ENCODE data around the gene LDB3. TPM values are rescaled to one million over a fixed set of nuclear protein-coding genes. Genes with fewer than 3 reads are reported as not detected.

LDB3 gene
- total RNA-seq, 2 experiments from 2014 or later = 0.05 to 0.08 TPM

DNA sequence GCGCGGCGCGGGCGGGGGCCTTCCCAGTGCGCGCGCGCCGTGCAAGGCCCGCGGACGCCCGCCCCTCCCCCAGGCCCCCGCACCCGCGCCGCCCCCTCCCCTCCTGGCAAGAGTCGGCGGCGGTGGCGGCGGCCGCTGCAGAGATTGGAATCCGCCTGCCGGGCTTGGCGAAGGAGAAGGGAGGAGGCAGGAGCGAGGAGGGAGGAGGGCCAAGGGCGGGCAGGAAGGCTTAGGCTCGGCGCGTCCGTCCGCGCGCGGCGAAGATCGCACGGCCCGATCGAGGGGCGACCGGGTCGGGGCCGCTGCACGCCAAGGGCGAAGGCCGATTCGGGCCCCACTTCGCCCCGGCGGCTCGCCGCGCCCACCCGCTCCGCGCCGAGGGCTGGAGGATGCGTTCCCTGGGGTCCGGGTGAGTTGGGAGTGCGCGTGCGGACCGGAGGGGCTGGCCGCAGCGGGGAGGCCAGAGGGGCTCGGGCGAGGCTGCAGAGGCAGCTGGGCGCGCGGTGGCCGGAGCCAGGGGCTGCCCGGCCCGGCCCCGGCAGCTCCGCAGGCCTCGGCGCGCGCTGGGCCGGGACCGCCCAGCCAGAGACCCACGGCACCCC is 88.3 kb downstream of the LDB3 start, which contains the start of gene BMPR1A:
Gene BMPR1A (plus strand): TSS at position 109 of the 602 bp plus-strand sequence. CDS start 119,400 bp downstream, outside the sequence.
- peaks cover 0 to 6% of the 10 kb centered on the region in 2 experiments for H3K27me3 ChIP-seq (ENCODE audit: control insufficient read depth in 1 of 2, insufficient read depth in 2 of 2, low read length in 2 of 2)

DNA sequence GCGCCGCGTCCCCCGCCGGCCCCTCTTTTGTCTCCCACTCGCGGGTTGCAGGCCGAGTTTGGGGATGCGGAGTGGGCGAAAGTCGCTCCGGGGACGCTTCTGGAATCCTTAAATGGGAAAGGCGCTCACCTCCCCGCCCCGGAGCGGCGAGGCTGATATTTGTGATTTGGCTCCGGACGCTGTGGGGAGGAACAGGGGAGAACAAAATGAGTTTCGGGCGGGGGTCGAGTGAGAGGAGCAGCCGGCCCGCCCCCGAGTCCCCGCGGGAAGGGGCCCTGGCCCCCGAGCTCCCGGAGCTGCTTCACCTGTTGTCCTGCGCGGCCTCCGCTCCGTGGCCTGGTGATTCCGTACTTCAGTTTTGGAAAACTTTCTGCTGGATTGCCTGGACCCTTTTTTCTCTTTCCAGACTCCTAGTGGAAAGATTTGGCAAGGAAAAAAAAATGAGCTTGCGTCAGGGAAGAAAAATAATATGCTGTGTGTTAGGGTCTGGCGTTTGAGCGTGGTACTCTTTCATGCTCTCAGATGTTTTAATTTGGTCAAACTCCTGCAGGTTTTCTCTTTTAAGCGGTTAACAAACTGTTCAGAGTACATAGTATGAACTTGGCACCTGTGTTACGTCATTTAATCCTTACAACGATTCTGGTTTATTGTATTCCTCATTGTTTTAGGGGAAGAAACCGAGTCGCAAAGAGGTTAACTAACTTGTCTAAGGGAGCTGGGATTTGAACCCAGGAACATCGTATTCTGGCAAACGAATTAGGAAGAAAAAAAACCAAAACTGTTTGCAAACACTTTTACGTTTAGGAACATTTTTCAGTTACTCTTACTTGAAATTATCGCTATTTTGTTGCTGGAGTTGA is 89.0 kb downstream of the LDB3 start:
- Mint-ChIP-seq H3K4me3 (peak overlapping the region; percentile 95), H3K4me1 (ENCODE audit: low read depth) (peaks cover 37% of the 10 kb centered on the region), H3K27me3 (peaks cover 43% of the 10 kb centered on the region), H3K36me3 (ENCODE audit: low read depth) (peaks cover 11% of the 10 kb centered on the region), H3K9me3 (no peaks in the 10 kb centered on the region), H3K27ac (peak overlapping the region; percentile 62)
- Histone ChIP-seq H3K36me3 (ENCODE audit: insufficient read depth, low read length) (no peaks in the 10 kb centered on the region), H3K4me3 (ENCODE audit: low read length) (peak overlapping the region; percentile 77), H3K9me3 (ENCODE audit: control insufficient read depth in 1 of 2, insufficient read depth in 1 of 2, low read length in 2 of 2) (no peaks in the 10 kb centered on the region), H3K4me1 (ENCODE audit: insufficient read depth, low read length) (peaks cover 13% of the 10 kb centered on the region), H3K27ac (ENCODE audit: low read depth in 1 of 2, low read length in 2 of 2) (no peak overlapping the region), H3K27me3 (ENCODE audit: control insufficient read depth in 1 of 2, insufficient read depth in 2 of 2, low read length in 2 of 2) (peaks cover 0 to 6% of the 10 kb centered on the region in 2 experiments)
- TF ChIP-seq CTCF (IDR thresholded peaks at IDR 0.05) = no peak
- CTCF ChIA-PET = interaction anchor here (0.6 kb wide), 1 partner anchor 170 kb away, joined by 3 read pairs; no protein-coding TSS in a partner anchor
- intact Hi-C loops (cut with DNase I, micrococcal nuclease) = loop anchor here (2.0 to 5.0 kb wide), 4 partner anchors 45 to 337 kb away; partner anchors contain the start of genes GLUD1 (in 1 of the 2), SHLD2 (in 1 of the 2) and WAPL (in 1 of the 2)
- ATAC-seq (ENCODE audit: poor library complexity) (no peak), DNase-seq (peak in 8 of 14 experiments; percentile 1 to 36 (median 8))
- POLR2A ChIA-PET = interaction anchor here (3.2 kb wide), 1 partner anchor 46 kb away, joined by 29 read pairs; no protein-coding TSS in a partner anchor

More for the DNA sequence above, 88.3 kb downstream of the LDB3 start, which contains the start of gene BMPR1A:
- DNase-seq = peak in 2 of 14 experiments; percentile 1 to 30
- Histone ChIP-seq H3K4me1 (ENCODE audit: insufficient read depth, low read length) (peaks cover 13% of the 10 kb centered on the region), H3K36me3 (ENCODE audit: insufficient read depth, low read length) (no peaks in the 10 kb centered on the region), H3K9me3 (ENCODE audit: control insufficient read depth in 1 of 2, insufficient read depth in 1 of 2, low read length in 2 of 2) (no peaks in the 10 kb centered on the region), H3K27ac (ENCODE audit: low read depth in 1 of 2, low read length in 2 of 2) (no peak within 1 kb of the TSS), H3K4me3 (ENCODE audit: low read length) (peak within 1 kb of the TSS; percentile 77)
- no peak for TF ChIP-seq CTCF (IDR thresholded peaks at IDR 0.05)
- H3K36me3 Mint-ChIP-seq (ENCODE audit: low read depth) = peaks cover 11% of the 10 kb centered on the region
- peak within 1 kb of the TSS; percentile 95 for H3K4me3 Mint-ChIP-seq
- intact Hi-C loops (cut with DNase I, micrococcal nuclease) = loop anchor here (1.0 to 5.0 kb wide), 5 partner anchors 44 to 338 kb away; partner anchors contain the start of genes GLUD1 (in 1 of the 2), SHLD2 (in 1 of the 2) and WAPL (in 1 of the 2)
- peaks cover 38% of the 10 kb centered on the region for H3K27me3 Mint-ChIP-seq
- ATAC-seq (ENCODE audit: poor library complexity) = no peak
- H3K9me3 Mint-ChIP-seq = no peaks in the 10 kb centered on the region
- ChIA-PET POLR2A (interaction anchor here (3.2 kb wide), 1 partner anchor 45 kb away, joined by 29 read pairs; no protein-coding TSS in a partner anchor), CTCF (interaction anchor here (0.6 kb wide), 1 partner anchor 169 kb away, joined by 3 read pairs; no protein-coding TSS in a partner anchor)
- H3K27ac Mint-ChIP-seq = peak within 1 kb of the TSS; percentile 62
- H3K4me1 Mint-ChIP-seq (ENCODE audit: low read depth) = peaks cover 34% of the 10 kb centered on the region

Measured in CD4-positive, alpha-beta T cell (primary cell).